SKM-1 treated with dmso at 0.1 percent for 144 hours (cell line): ENCODE results near the gene CMC4.

Experiments
- DNase-seq: peaks from one replicate; lab custom pipeline; 2025; ENCODE audit not compliant: unreplicated experiment; lab: John Stamatoyannopoulos, UW

CMC4 gene

GRCh38 chrX:155070975-155071693, at the start of gene CMC4, which contains the start of the genes BRCC3 and MTCP1:
Gene CMC4 (minus strand): TSS chrX:155071136. CDS start chrX:155064023, 7,113 bp downstream.
Gene BRCC3 (plus strand): TSS chrX:155071508. CDS start chrX:155071528, 20 bp downstream.
Gene MTCP1 (minus strand): TSS chrX:155071136. CDS start chrX:155066010, 5,126 bp downstream.
- peak; percentile 62 for DNase-seq

DNA sequence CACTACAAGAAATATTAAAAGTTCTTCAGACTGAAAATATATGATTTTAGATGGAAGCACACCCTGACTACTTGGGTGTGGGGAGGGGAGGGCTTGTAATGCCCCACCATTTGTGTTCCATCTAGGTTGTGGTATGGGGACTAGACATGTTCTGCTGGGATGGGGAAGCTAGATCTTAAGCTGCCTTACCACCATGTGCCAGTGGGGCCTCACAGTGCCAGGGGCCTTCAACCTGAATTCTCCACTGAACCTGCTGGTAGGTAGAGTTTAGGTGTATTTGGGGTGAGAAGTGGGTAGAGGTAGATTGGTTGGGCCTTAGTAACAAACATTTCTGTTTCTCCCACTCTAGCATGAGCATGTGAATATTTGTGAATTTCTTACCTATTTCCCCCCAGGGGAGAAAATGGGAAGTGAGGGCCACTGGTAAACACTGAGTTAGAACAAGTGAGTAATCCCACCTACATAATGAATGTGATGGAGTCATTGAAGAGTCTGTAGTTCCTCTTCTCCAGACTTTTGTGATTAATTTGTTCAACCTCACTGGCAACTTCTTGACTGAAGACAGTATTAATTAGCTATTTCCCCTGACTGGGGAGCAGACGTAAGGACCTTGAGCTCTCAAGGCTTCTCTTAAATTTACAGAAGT, 44.4 kb upstream of the CMC4 start:
- no peak for DNase-seq

GRCh38 chrX:155113097-155113496, 42.2 kb upstream of the CMC4 start:
- no peak for DNase-seq

- no peak for DNase-seq
Observed at GRCh38 chrX:155112171-155112570, 41.2 kb upstream of the CMC4 start.

DNA sequence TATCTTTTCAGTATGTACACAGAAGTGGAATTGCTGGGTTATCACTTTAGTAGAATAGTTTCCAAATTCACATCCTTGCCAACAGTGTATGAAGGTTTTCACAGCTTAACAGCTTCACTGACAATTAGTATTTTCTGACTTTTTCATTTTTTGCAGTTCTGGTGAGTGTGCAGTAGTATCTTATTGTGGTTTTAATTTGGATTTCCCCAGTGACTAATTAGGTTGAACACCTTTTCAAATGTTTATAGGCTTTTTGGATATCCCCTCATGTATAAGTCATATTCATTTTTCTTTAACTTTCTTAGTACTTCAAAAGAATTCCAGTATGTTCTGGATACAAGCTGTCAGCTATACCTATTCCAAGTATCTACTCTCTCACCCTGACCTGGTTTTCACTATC, 37.5 kb upstream of the CMC4 start:
- no peak for DNase-seq

- DNase-seq = no peak
Observed at GRCh38 chrX:155105919-155106318, 35.0 kb upstream of the CMC4 start.

GRCh38 chrX:155094468-155095061, 23.6 kb upstream of the CMC4 start:
- DNase-seq = peak; percentile 2

- DNase-seq = no peak
Observed at GRCh38 chrX:155086961-155087735, 16.2 kb upstream of the CMC4 start.

GRCh38 chrX:155086202-155086840, 15.4 kb upstream of the CMC4 start:
- DNase-seq = peak; percentile 2

GRCh38 chrX:155071694-155072280, 851 bp upstream of the CMC4 start:
- no peak for DNase-seq

DNA sequence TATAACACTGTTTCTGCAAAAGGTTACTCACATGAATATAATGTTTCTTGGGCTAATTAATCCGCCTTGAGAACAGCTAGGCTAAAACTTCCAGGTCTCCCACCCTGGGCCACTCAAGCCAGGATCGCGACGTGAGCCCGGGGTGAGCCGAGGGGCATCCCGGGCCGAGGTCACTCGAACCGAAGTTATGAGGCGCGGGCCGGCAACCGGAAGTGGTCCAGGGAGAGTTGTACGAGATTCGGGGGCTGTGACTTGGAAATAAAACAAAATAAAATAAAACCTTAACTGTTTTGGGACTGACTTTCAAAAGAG, 317 bp downstream of the CMC4 start:
- DNase-seq = no peak

DNA sequence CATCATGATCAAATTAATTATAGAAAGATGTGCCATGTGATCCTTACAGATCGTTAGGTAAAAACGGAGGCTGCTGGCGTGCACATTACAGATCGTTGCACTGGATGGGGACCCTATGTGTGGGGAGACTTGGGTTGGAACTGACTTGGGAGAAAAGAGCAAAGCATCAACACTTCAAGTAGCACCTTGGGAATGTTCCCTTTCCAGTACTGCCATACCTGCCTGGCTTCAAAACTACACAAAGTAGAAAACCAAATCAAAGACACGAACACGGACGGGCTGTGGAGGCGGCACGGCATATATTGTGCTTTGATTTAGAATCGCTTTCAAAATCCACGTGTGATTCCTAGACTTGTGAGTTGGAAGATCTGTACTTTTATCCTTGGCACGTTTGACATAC, 898 bp downstream of the CMC4 start:
- DNase-seq = no peak

DNA sequence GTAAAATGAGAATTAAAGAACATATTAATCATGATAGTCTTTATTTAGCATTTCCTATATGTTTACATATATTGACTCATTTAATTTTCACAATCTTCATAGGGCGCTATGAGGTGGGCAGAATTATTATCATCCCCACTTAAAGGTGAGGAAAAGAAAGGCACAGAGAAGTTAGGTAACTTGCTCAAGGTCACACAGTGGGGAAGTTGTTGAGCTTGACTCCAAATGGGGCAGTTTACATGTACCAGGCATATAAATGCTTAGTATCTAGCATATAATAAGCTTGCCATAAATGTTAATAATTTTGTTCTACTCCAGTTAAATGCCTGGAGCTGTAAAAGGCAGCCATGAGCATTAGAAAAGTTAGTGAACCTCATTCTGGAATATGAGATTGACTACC, 1.5 kb downstream of the CMC4 start:
- no peak for DNase-seq

DNA sequence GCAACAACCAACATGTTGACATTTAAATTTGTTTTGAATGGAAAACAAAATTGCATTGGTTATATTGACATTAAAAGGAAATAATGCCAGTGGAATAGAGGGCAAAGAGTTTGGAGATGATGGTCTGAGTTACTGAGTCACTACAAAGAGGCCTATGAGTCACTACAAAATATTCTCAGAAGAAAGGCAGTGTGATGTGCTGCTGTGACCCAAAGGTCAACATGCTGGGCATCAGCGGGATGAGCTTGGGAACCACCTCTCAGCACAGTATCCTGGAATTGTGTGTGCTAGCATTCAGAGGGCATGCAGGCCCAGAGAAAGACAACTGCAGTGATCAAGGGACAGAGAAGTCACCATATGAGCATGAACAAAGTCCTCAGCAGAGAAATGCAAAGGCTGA, 2.8 kb downstream of the CMC4 start:
- DNase-seq = no peak

DNA sequence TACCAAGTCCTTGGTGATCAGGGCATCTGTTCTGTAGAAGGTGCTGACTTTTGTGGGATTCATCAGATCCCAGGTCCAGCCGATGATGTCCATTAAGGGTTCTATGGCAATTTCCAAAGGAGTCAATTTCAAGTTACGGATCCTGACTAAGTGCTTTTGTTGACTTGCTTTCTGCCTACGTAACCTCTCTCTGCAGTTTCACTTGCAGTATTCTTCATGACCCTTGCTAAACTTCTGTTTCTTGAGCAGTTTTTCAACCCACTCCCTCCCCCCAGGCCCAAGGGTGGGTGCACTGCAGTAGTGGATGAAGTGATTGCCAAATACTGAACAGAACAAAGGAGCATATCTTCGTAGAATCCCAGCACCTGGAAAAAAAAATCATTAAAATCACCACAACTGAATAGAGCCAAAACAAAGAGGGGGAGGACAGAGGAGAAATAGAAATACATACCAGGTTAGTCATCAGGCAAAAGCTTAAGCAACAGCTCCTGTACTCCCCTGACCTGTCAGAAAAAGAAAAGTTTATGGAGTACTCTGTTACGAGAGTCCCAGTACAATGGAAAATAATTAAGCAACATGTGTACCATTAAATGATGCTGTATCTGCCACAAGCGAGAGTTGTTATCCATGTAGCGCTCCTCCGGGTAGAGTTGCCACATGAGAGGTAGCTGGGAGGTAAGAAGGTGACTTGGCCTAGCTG, 5.8 kb downstream of the CMC4 start:
- DNase-seq = no peak

DNA sequence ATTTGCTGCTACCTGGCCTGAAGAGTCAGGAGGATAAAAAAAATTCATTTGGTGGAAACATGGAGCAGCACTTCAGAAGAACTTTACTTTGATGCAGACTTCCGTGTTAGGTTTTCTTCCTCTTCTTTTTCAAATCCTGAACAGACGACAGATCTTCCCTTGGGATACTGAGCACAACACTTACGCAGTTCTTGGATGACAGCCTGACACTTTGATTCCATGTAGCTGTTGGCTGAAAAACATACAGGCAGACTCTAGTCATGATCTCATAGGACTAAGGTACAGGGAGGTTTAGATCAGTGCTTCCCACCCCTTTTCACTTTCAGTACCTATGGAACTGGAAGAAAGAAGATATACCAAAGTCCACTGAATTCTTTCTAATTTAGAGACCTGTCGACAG, 9.2 kb downstream of the CMC4 start:
- DNase-seq = no peak

DNA sequence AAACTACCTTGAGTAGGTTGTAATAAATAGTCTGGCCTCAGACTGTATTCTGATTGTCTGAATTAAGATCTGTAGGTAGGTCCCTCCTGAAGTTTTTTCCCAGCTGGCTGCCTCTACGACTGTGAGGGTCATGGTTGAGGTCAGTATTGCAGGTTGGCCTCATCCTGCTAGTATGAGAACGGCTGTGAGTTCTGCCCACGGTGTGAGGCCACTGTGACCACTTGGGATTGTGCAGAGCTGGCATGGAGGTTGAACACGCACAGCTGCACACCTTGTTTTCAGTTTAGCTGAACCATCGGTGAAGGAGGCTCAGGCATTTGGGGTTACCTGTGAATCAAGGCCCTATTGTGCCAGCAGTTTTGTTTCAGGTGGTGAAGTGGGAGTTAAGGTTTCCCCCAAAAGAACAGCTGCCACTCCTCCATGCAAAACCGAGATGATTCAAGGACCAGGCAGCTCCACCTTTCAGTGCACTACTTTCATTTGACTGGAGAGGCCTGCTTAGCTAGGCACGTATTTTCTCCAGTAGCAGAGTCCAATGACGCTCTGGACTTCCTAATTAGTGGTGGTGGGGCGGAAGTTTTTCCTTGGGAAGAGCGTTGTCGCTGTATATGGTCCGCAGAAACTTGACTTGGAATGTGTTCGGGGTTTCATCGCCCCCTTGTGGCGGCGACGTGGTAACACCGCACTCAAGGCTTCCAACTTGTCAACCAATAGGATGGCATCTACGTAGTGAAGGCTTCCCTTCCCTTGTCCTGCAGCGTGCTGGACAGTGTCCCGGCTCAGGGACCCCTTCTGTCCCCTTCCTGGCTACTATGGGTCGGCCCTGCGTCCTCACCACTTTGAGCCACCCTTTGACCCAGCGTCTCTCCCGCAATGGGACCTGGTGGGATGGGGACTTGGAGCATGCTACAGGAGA, 13.8 kb downstream of the CMC4 start:
- no peak for DNase-seq

DNA sequence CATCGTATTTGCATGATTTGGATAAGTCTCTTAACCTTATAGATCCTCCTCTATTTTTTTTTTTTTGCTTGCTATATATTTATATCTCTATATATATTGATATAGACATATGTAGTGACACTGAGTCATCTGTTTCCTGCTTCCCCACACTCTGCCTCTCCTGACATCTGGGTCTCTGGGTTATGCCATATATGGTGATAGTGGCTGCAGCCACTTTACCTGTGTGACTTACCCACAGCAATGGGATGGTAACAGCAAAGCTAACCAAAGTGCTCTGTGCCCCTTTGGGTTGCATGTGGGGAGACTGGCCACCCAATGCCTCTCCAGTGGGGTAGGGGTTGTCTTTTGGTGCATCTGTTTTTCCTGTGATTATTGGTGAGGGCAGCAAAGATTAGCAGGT, 14.5 kb downstream of the CMC4 start:
- DNase-seq = no peak

DNA sequence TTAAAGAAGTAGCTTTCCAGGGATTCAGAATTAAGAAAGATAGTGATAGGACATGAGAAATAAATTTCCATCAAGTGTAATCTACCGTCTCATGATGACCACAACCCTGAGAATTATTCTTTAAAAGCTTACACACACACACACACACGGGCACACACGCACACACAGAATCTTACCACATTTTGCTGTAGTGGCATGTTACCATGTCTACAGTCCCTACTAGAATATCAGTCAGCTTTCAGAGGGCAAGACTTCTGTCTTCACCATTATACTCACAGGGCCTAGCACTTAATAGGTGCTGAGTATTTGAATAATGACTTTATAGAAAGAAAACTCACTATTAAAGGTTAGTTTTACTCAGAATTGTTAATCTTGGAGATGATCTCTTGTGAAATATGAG, 15.4 kb downstream of the CMC4 start:
- no peak for DNase-seq
